H1 (cell line): ENCODE data around the gene AGO3. TPM values are rescaled to one million over a fixed set of nuclear protein-coding genes. Genes with fewer than 3 reads are reported as not detected.

Experiments used
- CTCF ChIA-PET: fragments of 300-600 bp; sonication (Branson Sonifier 250); formaldehyde crosslinking; loops from one replicate; lab custom pipeline; 2021; ENCODE audit not compliant: partially characterized antibody; lab: Charles Lee
- POLR2A ChIA-PET: fragments of 300-600 bp; sonication (Branson Sonifier 250); formaldehyde crosslinking; loops from one replicate; lab custom pipeline; 2021; ENCODE audit warnings: inconsistent platforms; ENCODE audit not compliant: partially characterized antibody; lab: Charles Lee
- DNase-seq, 2 experiments: peaks; one replicate each; pipeline versions ENCODE4 v3.0.0 to v3.0.0-alpha.2; 2010 to 2022; ENCODE audit warnings: low spot score in 2 of 2, low read depth in 1 of 2, mixed read lengths in 1 of 2
- FAIRE-seq: peaks from 2 replicates; lab custom pipeline; 2011; peaks lifted over from hg19 to GRCh38; lab: Jason Lieb, UNC
- H2AFZ ChIP-seq: 2 replicates; pipeline ENCODE4 v1.8.1; 2012; ENCODE audit warnings: low read length, inconsistent platforms
- H2AK5ac ChIP-seq: 2 replicates; pipeline ENCODE4 v1.6.1; 2013; ENCODE audit warnings: low read depth, low read length
- H2BK120ac ChIP-seq: replicated peaks from 2 replicates; pipeline ENCODE3; 2013; ENCODE audit warnings: low read depth, low read length, inconsistent platforms
- H2BK12ac ChIP-seq: 2 replicates; pipeline ENCODE4 v1.6.1; 2013; ENCODE audit warnings: low read depth, low read length
- H2BK15ac ChIP-seq: 2 replicates; pipeline ENCODE4 v1.6.1; 2013; ENCODE audit warnings: low read length
- H2BK20ac ChIP-seq: 2 replicates; pipeline ENCODE4 v1.6.1; 2013; ENCODE audit warnings: low read length
- H2BK5ac ChIP-seq: 2 replicates; pipeline ENCODE4 v1.6.1; 2013; ENCODE audit warnings: low read depth, low read length
- H3K14ac ChIP-seq: 2 replicates; pipeline ENCODE4 v1.6.1; 2013; ENCODE audit warnings: inconsistent platforms; ENCODE audit not compliant: insufficient read length
- H3K18ac ChIP-seq: 2 replicates; pipeline ENCODE4 v1.6.1; 2013; ENCODE audit warnings: low read length; ENCODE audit errors: extremely low read depth
- H3K23ac ChIP-seq: 2 replicates; pipeline ENCODE4 v1.6.1; 2013; ENCODE audit warnings: inconsistent platforms; ENCODE audit not compliant: insufficient read length
- H3K23me2 ChIP-seq: 2 replicates; pipeline ENCODE4 v1.6.1; 2013; ENCODE audit warnings: low read depth, low read length
- H3K27ac ChIP-seq: 2 replicates; pipeline ENCODE4 v1.6.1; 2011; ENCODE audit warnings: low read depth, low read length, inconsistent platforms
- H3K27me3 ChIP-seq, 4 experiments: replicated peaks in 1 of 4; 1 replicate in 1 of 4; 2 replicates in 3 of 4; pipeline versions ENCODE4 v1.6.1 to v1.8.1; 2011 to 2013; ENCODE audit warnings: low read length in 3 of 4, mild to moderate bottlenecking in 3 of 4, inconsistent platforms in 2 of 4, mixed read lengths in 2 of 4, moderate library complexity in 1 of 4; ENCODE audit not compliant: control insufficient read depth in 3 of 4, insufficient read depth in 3 of 4; ENCODE audit errors: extremely low read depth in 1 of 4
- H3K36me3 ChIP-seq, 4 experiments: 2 replicates each; pipeline versions ENCODE4 v1.6.1 to v1.8.1; 2011 to 2013; ENCODE audit warnings: mild to moderate bottlenecking in 4 of 4, low read length in 3 of 4, moderate library complexity in 2 of 4, control low read depth in 1 of 4, inconsistent platforms in 1 of 4; ENCODE audit not compliant: insufficient read depth in 4 of 4, control insufficient read depth in 2 of 4
- H3K4ac ChIP-seq: replicated peaks from 2 replicates; pipeline ENCODE3; 2013; ENCODE audit warnings: low read length, low read depth, mixed read lengths, inconsistent platforms; ENCODE audit not compliant: insufficient read length
- H3K4me1 ChIP-seq, 4 experiments: replicated peaks in 1 of 4; 1 replicate in 1 of 4; 2 replicates in 3 of 4; pipeline versions ENCODE4 v1.6.1 to v1.8.1; 2011 to 2013; ENCODE audit warnings: low read length in 3 of 4, inconsistent platforms in 2 of 4, mixed read lengths in 1 of 4; ENCODE audit not compliant: insufficient read depth in 4 of 4, control insufficient read depth in 3 of 4
- H3K4me2 ChIP-seq, 2 experiments: 2 replicates each; pipeline versions ENCODE4 v1.6.1 to v1.8.1; 2011 to 2013; ENCODE audit warnings: low read depth in 2 of 2, low read length in 2 of 2, control low read depth in 1 of 2, inconsistent platforms in 1 of 2, mild to moderate bottlenecking in 1 of 2; ENCODE audit not compliant: insufficient read depth in 1 of 2
- H3K4me3 ChIP-seq, 4 experiments: fragments of 200-600, 300-600 bp in 1 of 4; sonication (generic), shearing (Covaris generic), sonication (Bioruptor Twin) in 1 of 4; 2 replicates each; pipeline versions ENCODE4 v1.5.1 to v1.8.1; 2011 to 2016; ENCODE audit warnings: low read length in 4 of 4, low read depth in 3 of 4, control low read depth in 2 of 4, inconsistent platforms in 2 of 4, mild to moderate bottlenecking in 2 of 4, mixed read lengths in 1 of 4, moderate library complexity in 1 of 4; ENCODE audit not compliant: insufficient read depth in 2 of 4; ENCODE audit errors: extremely low read depth in 1 of 4
- H3K56ac ChIP-seq: replicated peaks from 2 replicates; pipeline ENCODE3; 2013; ENCODE audit warnings: low read depth, mild to moderate bottlenecking, mixed read lengths, low read length, inconsistent platforms; ENCODE audit not compliant: insufficient read length
- H3K79me1 ChIP-seq: 2 replicates; pipeline ENCODE4 v1.6.1; 2013; ENCODE audit warnings: low read depth, low read length, control low read depth
- H3K79me2 ChIP-seq, 2 experiments: 2 replicates each; pipeline versions ENCODE4 v1.6.1 to v1.8.1; 2012 to 2013; ENCODE audit warnings: low read length in 2 of 2, mild to moderate bottlenecking in 2 of 2, inconsistent platforms in 1 of 2; ENCODE audit not compliant: insufficient read depth in 2 of 2, control insufficient read depth in 1 of 2
- H3K9ac ChIP-seq, 4 experiments: replicated peaks in 1 of 4; 1 replicate in 1 of 4; 2 replicates in 3 of 4; pipeline versions ENCODE4 v1.6.1 to v1.8.1; 2011 to 2013; ENCODE audit warnings: low read depth in 3 of 4, low read length in 3 of 4, control low read depth in 2 of 4, mild to moderate bottlenecking in 2 of 4, moderate library complexity in 2 of 4, inconsistent platforms in 1 of 4; ENCODE audit errors: extremely low read depth in 1 of 4
- H3K9me3 ChIP-seq, 2 experiments: 2 replicates each; pipeline versions ENCODE4 v1.6.1 to v1.8.1; 2012 to 2013; ENCODE audit warnings: mild to moderate bottlenecking in 2 of 2, moderate library complexity in 2 of 2, control low read depth in 1 of 2, inconsistent platforms in 1 of 2, low read depth in 1 of 2, low read length in 1 of 2, mixed read lengths in 1 of 2; ENCODE audit not compliant: insufficient read depth in 2 of 2
- H4K20me1 ChIP-seq, 2 experiments: replicated peaks in 1 of 2; 2 replicates each; pipeline versions ENCODE3 to v1.8.1; 2011 to 2013; ENCODE audit warnings: inconsistent platforms in 2 of 2, low read length in 2 of 2, mild to moderate bottlenecking in 1 of 2; ENCODE audit not compliant: insufficient read depth in 2 of 2, control insufficient read depth in 1 of 2
- H4K5ac ChIP-seq: 2 replicates; pipeline ENCODE4 v1.6.1; 2013; ENCODE audit warnings: low read length, low read depth, mixed read lengths, inconsistent platforms; ENCODE audit not compliant: insufficient read length
- H4K8ac ChIP-seq: 2 replicates; pipeline ENCODE4 v1.8.0; 2013; ENCODE audit warnings: mild to moderate bottlenecking, moderate library complexity, low read length, inconsistent platforms; ENCODE audit not compliant: insufficient read depth; ENCODE audit errors: extremely low read depth
- H4K91ac ChIP-seq: replicated peaks from 2 replicates; pipeline ENCODE3; 2013; ENCODE audit warnings: low read length, mixed read lengths, inconsistent platforms; ENCODE audit not compliant: insufficient read length
- CBX5 ChIP-seq: fragments of 300-800, 300-1000 bp; sonication (generic); IDR thresholded peaks from 2 replicates; pipeline ENCODE4 v1.7.1; 2016; ENCODE audit warnings: antibody characterized with exemption, low read length, low read depth
- CBX8 ChIP-seq: fragments of 300-800, 300-1000 bp; sonication (generic); IDR thresholded peaks from 2 replicates; pipeline ENCODE4 v1.7.1; 2016; ENCODE audit warnings: low read depth, low read length, borderline replicate concordance
- JUND ChIP-seq: IDR thresholded peaks from 2 replicates; pipeline ENCODE4 v1.6.1; 2011; ENCODE audit warnings: mild to moderate bottlenecking, improper control_type of control experiment, low read length
- KDM5A ChIP-seq: fragments of 200-600 bp; IDR thresholded peaks from 2 replicates; pipeline ENCODE4 v1.7.1; 2012; ENCODE audit warnings: mild to moderate bottlenecking, low read length, inconsistent platforms, mixed read lengths
- WGBS, 2 experiments: shearing (Covaris generic) in 1 of 2; methylation state at CpG; one replicate each; pipeline versions ENCODE4 v1.1.6 to v1.1.7; 2013 to 2015; ENCODE audit warnings: low lambda C conversion rate in 2 of 2, mixed read lengths in 2 of 2, inconsistent platforms in 1 of 2, low coverage in 1 of 2, missing lambda C conversion rate in 1 of 2; ENCODE audit not compliant: insufficient replicate concordance in 2 of 2, insufficient coverage in 1 of 2, insufficient read length in 1 of 2; ENCODE audit errors: extremely low coverage in 1 of 2, missing lambda C conversion rate in 1 of 2; 5-methylcytosine and 5-hydroxymethylcytosine counted together
- polyA plus RNA-seq, 7 experiments: library from polyadenylated mRNA; depleted of rRNA in 3 of 7; stranded (reverse) in 5 of 7; unstranded in 2 of 7; fragments of >200 nt in 5 of 7; fragments of 200-250 nt in 2 of 7; gene quantifications; 1 replicate in 5 of 7; 2 replicates in 1 of 7; 4 replicates in 1 of 7; pipeline versions ENCODE4 v1.2.1 to v1.2.3, GENCODE V29; 2011 to 2013; ENCODE audit warnings: missing spikeins in 2 of 7, mixed read lengths in 2 of 7
- total RNA-seq: library from RNA; stranded (reverse); fragmentation: NEBNext Ultra II Directional; extraction: Animal tissue kit (Norgen Biotek cat#: 25700); gene quantifications from 2 replicates; pipeline ENCODE4 v1.2.1, GENCODE V29; 2021
- TF ChIP-seq, protein P1 (sequence below): IDR thresholded peaks from 2 replicates; pipeline ENCODE4 v1.6.1; 2011; ENCODE audit warnings: low read length, improper control_type of control experiment
- TF ChIP-seq, protein P2 (sequence below), 3 experiments: IDR thresholded peaks; 1 replicate in 2 of 3; 2 replicates in 1 of 3; pipeline versions ENCODE4 v1.5.1 to v1.6.1; 2011; ENCODE audit warnings: low read length in 3 of 3, mild to moderate bottlenecking in 3 of 3, inconsistent platforms in 2 of 3, low read depth in 1 of 3, moderate library complexity in 1 of 3; ENCODE audit not compliant: insufficient read depth in 1 of 3; ENCODE audit errors: control extremely low read depth in 1 of 3

The AGO3 gene
- total and polyA plus RNA-seq, 2 of the 8 experiments (the other 6 are each of a cell fraction or from before 2014, with no cell fraction given) = 10.7 to 26.4 TPM

DNA sequence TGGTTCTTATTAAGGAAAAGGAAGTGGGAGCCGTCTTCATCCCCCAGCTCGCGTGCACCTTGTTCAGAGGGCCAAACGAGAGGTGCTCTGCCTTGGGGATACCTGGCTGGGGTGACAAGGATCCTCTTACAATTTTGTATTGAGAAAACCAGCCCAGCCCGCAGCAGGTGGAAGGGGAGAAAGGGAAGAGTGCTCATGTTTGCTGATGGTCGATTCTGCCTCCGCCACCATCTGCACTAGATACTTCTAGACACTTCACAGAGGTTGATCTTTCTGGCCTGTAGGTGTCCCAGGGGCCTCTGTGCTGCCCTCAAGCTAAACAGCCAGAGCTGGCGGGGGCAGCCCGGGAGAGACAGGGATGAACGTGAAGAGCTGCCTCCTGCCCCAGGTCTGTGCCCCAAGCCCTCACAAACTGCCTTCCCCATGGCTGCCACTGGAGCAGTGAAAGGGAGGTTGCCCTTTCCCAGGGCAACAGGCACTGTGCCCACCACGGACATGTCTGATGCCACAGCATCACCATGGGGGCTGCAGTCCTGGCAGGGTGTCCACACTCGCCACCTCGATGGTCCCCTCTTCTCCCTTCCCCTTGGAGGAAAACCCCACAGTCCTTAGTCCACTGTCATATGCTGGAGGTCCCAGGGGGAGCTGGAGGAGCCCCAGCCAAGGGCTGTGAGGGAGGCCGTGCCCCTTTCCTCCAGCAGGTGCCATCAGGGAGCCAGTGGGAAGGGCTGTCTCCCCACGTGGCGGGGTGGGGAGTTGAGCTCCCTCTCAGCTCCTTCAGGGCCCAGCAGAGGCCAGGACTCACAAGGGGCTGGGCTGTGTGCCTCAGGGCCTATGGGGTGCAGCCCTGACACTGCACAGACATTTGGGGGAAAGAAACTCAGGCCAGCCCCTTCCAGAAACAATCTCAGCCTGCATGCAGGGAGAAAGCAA lies 165.9 kb downstream of the AGO3 start:
- DNase-seq = peak in 1 of 2 experiments; percentile 78
- no peak overlapping the region for H2AFZ ChIP-seq
- H3K9me3 ChIP-seq = no peaks in the 10 kb centered on the region
- no peaks in the 10 kb centered on the region for H3K79me2 ChIP-seq
- H3K18ac ChIP-seq = no peak overlapping the region; the same call in 1 of the 2 replicates
- POLR2A ChIA-PET = interaction anchor here (0.6 to 7.8 kb wide), 16 partner anchors 9 to 288 kb away, joined by 3 to 61 read pairs (median 4); partner anchors contain the start of gene TRAPPC3
- H4K91ac ChIP-seq = no peak overlapping the region
- 72% methylated on average over 16 of the region's 16 CpGs; no CpG with 5 or more reads in 1 of the 2 experiments for WGBS, 2 experiments
- H3K9ac ChIP-seq = no peak overlapping the region; a peak in 1 of 7 replicates
- H2AK5ac ChIP-seq = no peak overlapping the region
- H3K4me2 ChIP-seq = peak overlapping the region in 1 of 2 experiments; percentile 25; a peak in 1 of 4 replicates
- no peak overlapping the region for H2BK20ac ChIP-seq
- peak overlapping the region; percentile 18; the same call in 1 of the 2 replicates for H4K8ac ChIP-seq
- no peak overlapping the region for H3K4ac ChIP-seq
- no peak overlapping the region for H2BK12ac ChIP-seq
- CTCF ChIA-PET = interaction anchor here (0.6 to 32.6 kb wide), 22 partner anchors 9 to 339 kb away, joined by 3 to 738 read pairs (median 4); partner anchors contain the start of genes SH3D21 and TRAPPC3
- no peak overlapping the region for H3K4me3 ChIP-seq
- peaks cover 0 to 5% of the 10 kb centered on the region in 2 experiments for H4K20me1 ChIP-seq
- no peak overlapping the region for H3K23ac ChIP-seq
- H3K56ac ChIP-seq = no peak overlapping the region
- H3K27ac ChIP-seq = peak overlapping the region; percentile 56; the same call in 1 of the 2 replicates
- H2BK120ac ChIP-seq = no peak overlapping the region
- peaks cover 18 to 30% (median 28%) of the 10 kb centered on the region in 4 experiments for H3K36me3 ChIP-seq
- H3K27me3 ChIP-seq = 0 out of 7 replicates have a peak, but pooled peaks cover 0 to 2% (median 0%) of the 10 kb centered on the region in 4 experiments
- H2BK5ac ChIP-seq = peak overlapping the region; percentile 40; the same call in 1 of the 2 replicates
- no peak overlapping the region for H3K14ac ChIP-seq
- no peaks in the 10 kb centered on the region for H3K23me2 ChIP-seq
- H2BK15ac ChIP-seq = no peak overlapping the region
- no peak overlapping the region for H4K5ac ChIP-seq
- no peak for FAIRE-seq
- no peaks in the 10 kb centered on the region for H3K79me1 ChIP-seq
- H3K4me1 ChIP-seq = peaks cover 0 to 11% (median 7%) of the 10 kb centered on the region in 4 experiments; a peak in 3 of 7 replicates
- TF ChIP-seq JUND (no peak), CBX5 (no peak), CBX8 (no peak), KDM5A (no peak)
- TF ChIP-seq, protein P1, sequence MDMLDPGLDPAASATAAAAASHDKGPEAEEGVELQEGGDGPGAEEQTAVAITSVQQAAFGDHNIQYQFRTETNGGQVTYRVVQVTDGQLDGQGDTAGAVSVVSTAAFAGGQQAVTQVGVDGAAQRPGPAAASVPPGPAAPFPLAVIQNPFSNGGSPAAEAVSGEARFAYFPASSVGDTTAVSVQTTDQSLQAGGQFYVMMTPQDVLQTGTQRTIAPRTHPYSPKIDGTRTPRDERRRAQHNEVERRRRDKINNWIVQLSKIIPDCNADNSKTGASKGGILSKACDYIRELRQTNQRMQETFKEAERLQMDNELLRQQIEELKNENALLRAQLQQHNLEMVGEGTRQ = no peak; the same call in 1 of the 2 replicates
- TF ChIP-seq, protein P2, sequence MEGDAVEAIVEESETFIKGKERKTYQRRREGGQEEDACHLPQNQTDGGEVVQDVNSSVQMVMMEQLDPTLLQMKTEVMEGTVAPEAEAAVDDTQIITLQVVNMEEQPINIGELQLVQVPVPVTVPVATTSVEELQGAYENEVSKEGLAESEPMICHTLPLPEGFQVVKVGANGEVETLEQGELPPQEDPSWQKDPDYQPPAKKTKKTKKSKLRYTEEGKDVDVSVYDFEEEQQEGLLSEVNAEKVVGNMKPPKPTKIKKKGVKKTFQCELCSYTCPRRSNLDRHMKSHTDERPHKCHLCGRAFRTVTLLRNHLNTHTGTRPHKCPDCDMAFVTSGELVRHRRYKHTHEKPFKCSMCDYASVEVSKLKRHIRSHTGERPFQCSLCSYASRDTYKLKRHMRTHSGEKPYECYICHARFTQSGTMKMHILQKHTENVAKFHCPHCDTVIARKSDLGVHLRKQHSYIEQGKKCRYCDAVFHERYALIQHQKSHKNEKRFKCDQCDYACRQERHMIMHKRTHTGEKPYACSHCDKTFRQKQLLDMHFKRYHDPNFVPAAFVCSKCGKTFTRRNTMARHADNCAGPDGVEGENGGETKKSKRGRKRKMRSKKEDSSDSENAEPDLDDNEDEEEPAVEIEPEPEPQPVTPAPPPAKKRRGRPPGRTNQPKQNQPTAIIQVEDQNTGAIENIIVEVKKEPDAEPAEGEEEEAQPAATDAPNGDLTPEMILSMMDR (IDR thresholded peaks at IDR 0.05; ENCODE audit: control extremely low read depth in 1 of 3, insufficient read depth in 1 of 3, low read depth in 1 of 3, low read length in 3 of 3) = peak in 2 of 3 experiments; percentile 79 to 81; a peak in 3 of 4 replicates
